GM12878 (cell line): ENCODE results near the gene IL13RA2. TPM values are rescaled to one million over a fixed set of nuclear protein-coding genes. Genes with fewer than 3 reads are reported as not detected.

Experiments
- ATAC-seq: fragments of 200-7000 bp; cut with Tn5 transposase; 3 replicates; pipeline ENCODE4 v1.9.1; 2020; ENCODE audit warnings: mild to moderate bottlenecking, moderate library complexity
- BruUV-seq: library from RNA; stranded (reverse); fragments of 400-500 nt; replicated peaks from 2 replicates; lab custom pipeline; 2021; lab: Mats Ljungman, UMichigan
- CTCF ChIA-PET: fragments of 300-600 bp; sonication (Branson Sonifier 250); formaldehyde crosslinking; extraction: SDS; loops from one replicate; lab custom pipeline; 2021; ENCODE audit warnings: inconsistent platforms; lab: Yijun Ruan, JAX
- POLR2A ChIA-PET: fragments of 350-600 bp; formaldehyde crosslinking; extraction: SDS; loops from one replicate; lab custom pipeline; 2021; ENCODE audit warnings: inconsistent platforms; lab: Charles Lee
- RAD21 ChIA-PET: fragments of 300-600 bp; sonication (Branson Sonifier 250); formaldehyde crosslinking; loops from one replicate; lab custom pipeline; 2023; ENCODE audit warnings: antibody characterized with exemption; ENCODE audit not compliant: unreplicated experiment; lab: Charles Lee
- SMC1A ChIA-PET: fragments of 300-600 bp; sonication (Branson Sonifier 250); formaldehyde crosslinking; loops from one replicate; lab custom pipeline; 2023; ENCODE audit not compliant: unreplicated experiment, uncharacterized antibody; lab: Charles Lee
- DNase-seq: peaks from one replicate; pipeline ENCODE4 v3.0.0-alpha.2; 2011; ENCODE audit warnings: low read depth, low spot score
- FAIRE-seq: peaks from 3 replicates; lab custom pipeline; 2011; peaks lifted over from hg19 to GRCh38; lab: Jason Lieb, UNC
- H2AFZ ChIP-seq: 2 replicates; pipeline ENCODE4 v1.6.0; 2011; ENCODE audit warnings: low read depth, low read length, control low read depth; ENCODE audit not compliant: control insufficient read depth
- H3K27ac ChIP-seq: 2 replicates; pipeline ENCODE4 v1.5.1; 2011; ENCODE audit warnings: control low read depth; ENCODE audit not compliant: control insufficient read depth, insufficient read depth
- H3K27me3 ChIP-seq, 2 experiments: replicated peaks in 1 of 2; 2 replicates each; pipeline versions ENCODE4 v1.6.0 to v1.6.1; 2011; ENCODE audit warnings: low read length in 1 of 2; ENCODE audit not compliant: control insufficient read depth in 2 of 2, insufficient read depth in 2 of 2
- H3K36me3 ChIP-seq, 2 experiments: 2 replicates each; pipeline ENCODE4 v1.5.1; 2011; ENCODE audit warnings: low read length in 1 of 2; ENCODE audit not compliant: control insufficient read depth in 2 of 2, insufficient read depth in 2 of 2
- H3K4me1 ChIP-seq: 2 replicates; pipeline ENCODE4 v1.6.1; 2011; ENCODE audit warnings: mild to moderate bottlenecking, low read length, moderate library complexity, mixed read lengths; ENCODE audit not compliant: control insufficient read depth, insufficient read depth
- H3K4me2 ChIP-seq: 2 replicates; pipeline ENCODE4 v1.6.0; 2011; ENCODE audit warnings: control low read depth; ENCODE audit not compliant: control insufficient read depth, insufficient read depth
- H3K4me3 ChIP-seq: fragments of 200-600 bp; sonication (generic); 2 replicates; pipeline ENCODE4 v1.5.1; 2016
- H3K79me2 ChIP-seq: 2 replicates; pipeline ENCODE4 v1.6.0; 2011; ENCODE audit warnings: low read length; ENCODE audit not compliant: control insufficient read depth, insufficient read depth
- H3K9ac ChIP-seq: 2 replicates; pipeline ENCODE4 v1.8.0; 2011; ENCODE audit warnings: low read length, control low read depth, mixed read lengths; ENCODE audit not compliant: control insufficient read depth, insufficient read depth
- H3K9me3 ChIP-seq: replicated peaks from 3 replicates; pipeline ENCODE4 v1.5.1; 2011; ENCODE audit warnings: mild to moderate bottlenecking, low read length; ENCODE audit not compliant: control insufficient read depth, insufficient read depth
- H4K20me1 ChIP-seq: 2 replicates; pipeline ENCODE4 v1.6.0; 2011; ENCODE audit not compliant: control insufficient read depth, insufficient read depth
- BCL3 ChIP-seq: IDR thresholded peaks from 2 replicates; pipeline ENCODE4 v1.6.1; 2011; ENCODE audit warnings: borderline replicate concordance, low read depth, mild to moderate bottlenecking, moderate library complexity, low read length; ENCODE audit not compliant: insufficient read depth, poor library complexity, severe bottlenecking
- CBX5 ChIP-seq: sonication (generic); IDR thresholded peaks from 2 replicates; pipeline ENCODE4 v1.6.1; 2016; ENCODE audit warnings: low read depth, moderate library complexity, mild to moderate bottlenecking, inconsistent platforms
- EGR1 ChIP-seq, 2 experiments: IDR thresholded peaks; 1 replicate in 1 of 2; 2 replicates in 1 of 2; pipeline ENCODE4 v1.6.1; 2011 to 2012; ENCODE audit warnings: low read depth in 2 of 2, low read length in 2 of 2, borderline replicate concordance in 1 of 2, mild to moderate bottlenecking in 1 of 2, moderate library complexity in 1 of 2
- EZH2 ChIP-seq: IDR thresholded peaks from 2 replicates; pipeline ENCODE4 v1.6.1; 2012; ENCODE audit warnings: low read depth, mild to moderate bottlenecking, control low read depth, inconsistent platforms, low read length, borderline replicate concordance; ENCODE audit not compliant: control insufficient read depth
- IRF4 ChIP-seq: IDR thresholded peaks from 2 replicates; pipeline ENCODE4 v1.6.1; 2011; ENCODE audit warnings: low read depth, low read length
- KAT2A ChIP-seq: conservative IDR thresholded peaks from 2 replicates; pipeline ENCODE4 v1.6.1; 2011; ENCODE audit warnings: low read depth, low read length; ENCODE audit not compliant: control insufficient read depth
- KDM1A ChIP-seq: fragments of 200-600 bp; sonication (generic); IDR thresholded peaks from 2 replicates; pipeline ENCODE4 v1.6.1; 2016; ENCODE audit warnings: borderline replicate concordance
- NFYA ChIP-seq: IDR thresholded peaks from 2 replicates; pipeline ENCODE4 v1.6.1; 2011; ENCODE audit warnings: low read depth, mild to moderate bottlenecking, low read length, improper control_type of control experiment, borderline replicate concordance
- NKRF ChIP-seq: fragments of 450-650 bp; conservative IDR thresholded peaks from 2 replicates; pipeline ENCODE4 v1.6.1; 2017; ENCODE audit warnings: mild to moderate bottlenecking, moderate library complexity
- RCOR1 ChIP-seq: conservative IDR thresholded peaks from 2 replicates; pipeline ENCODE4 v1.6.1; 2012; ENCODE audit warnings: low read depth, low read length, improper control_type of control experiment
- RFX5 ChIP-seq: IDR thresholded peaks from 2 replicates; pipeline ENCODE4 v1.6.1; 2011; ENCODE audit warnings: low read depth, low read length, improper control_type of control experiment
- SIX5 ChIP-seq: IDR thresholded peaks from 2 replicates; pipeline ENCODE4 v1.6.1; 2011; ENCODE audit warnings: mild to moderate bottlenecking, low read depth, low read length, moderate library complexity; ENCODE audit not compliant: severe bottlenecking
- SMAD1 ChIP-seq: fragments of 450-650 bp; IDR thresholded peaks from 2 replicates; pipeline ENCODE4 v1.6.1; 2018; ENCODE audit warnings: mild to moderate bottlenecking, low read depth; ENCODE audit not compliant: partially characterized antibody
- SMAD5 ChIP-seq: IDR thresholded peaks from 2 replicates; pipeline ENCODE4 v1.6.1; 2016; ENCODE audit warnings: antibody characterized with exemption, low read depth
- SMARCA5 ChIP-seq: fragments of 450-650 bp; IDR thresholded peaks from 2 replicates; pipeline ENCODE4 v1.6.1; 2017; ENCODE audit warnings: mild to moderate bottlenecking
- SP1 ChIP-seq: IDR thresholded peaks from one replicate; pipeline ENCODE4 v1.6.1; 2011; ENCODE audit warnings: low read depth, low read length
- SPI1 ChIP-seq: IDR thresholded peaks from 2 replicates; pipeline ENCODE4 v1.6.1; 2011; ENCODE audit warnings: low read depth, mild to moderate bottlenecking, low read length, moderate library complexity, borderline replicate concordance; ENCODE audit not compliant: insufficient read depth
- ZNF384 ChIP-seq: IDR thresholded peaks from 2 replicates; pipeline ENCODE4 v1.6.1; 2012; ENCODE audit warnings: low read depth, mild to moderate bottlenecking, low read length, improper control_type of control experiment, borderline replicate concordance
- ZNF622 ChIP-seq: fragments of 450-650 bp; IDR thresholded peaks from 2 replicates; pipeline ENCODE4 v1.6.1; 2017; ENCODE audit warnings: mild to moderate bottlenecking, inconsistent platforms
- WGBS: methylation state at CpG from one replicate; pipeline ENCODE4 v1.1.6; 2016; ENCODE audit warnings: low lambda C conversion rate; ENCODE audit not compliant: insufficient replicate concordance, insufficient coverage; ENCODE audit errors: missing lambda C conversion rate; 5-methylcytosine and 5-hydroxymethylcytosine counted together
- in situ Hi-C: fragments of 300-500 bp; cut with MboI; formaldehyde crosslinking; loops from 9 replicates; pipeline ENCODE4 v1.14.3; 2018; ENCODE audit warnings: mixed read lengths
- intact Hi-C: fragments of 100-400 bp; cut with micrococcal nuclease; formaldehyde crosslinking; loops from one replicate; pipeline ENCODE4 v1.14.2; 2022; ENCODE audit not compliant: unreplicated experiment
- polyA plus RNA-seq, 11 experiments: library from polyadenylated mRNA; depleted of rRNA in 4 of 11; unstranded in 6 of 11; stranded (reverse) in 5 of 11; fragments of >200 nt; fragmentation: Nextera tagmentation in 4 of 11; fragmentation: Illumina TruSeq in 1 of 11; extraction: Ambion mirVana in 4 of 11; extraction: Trizol in 1 of 11; gene quantifications; 1 replicate in 1 of 11; 2 replicates in 10 of 11; pipeline versions ENCODE4 v1.2.1 to v1.2.3, GENCODE V29; 2011 to 2016; ENCODE audit warnings: inconsistent platforms in 2 of 11, missing spikeins in 2 of 11, low read depth in 1 of 11
- total RNA-seq, 4 experiments: library from RNA; depleted of rRNA in 3 of 4; stranded (reverse); fragments of >200 nt in 3 of 4; fragmentation: Illumina TruSeq in 1 of 4; extraction: Trizol in 1 of 4; gene quantifications; 2 replicates each; pipeline versions ENCODE4 v1.2.1 to v1.2.3, GENCODE V29; 2013 to 2021

IL13RA2 gene
- total and polyA plus RNA-seq, 10 of the 15 experiments (the other 5 are each of a cell fraction or from before 2014, with no cell fraction given), result 0.08 TPM; not detected in 9

- TF ChIP-seq NKRF (no peak), SP1 (no peak)
Observed at GRCh38 chrX:115013705-115014104, 3.7 kb downstream of the IL13RA2 start (continued).

GRCh38 chrX:115011428-115011827, 6.0 kb downstream of the IL13RA2 start:
- DNase-seq, result no peak
- H3K4me2 ChIP-seq, result no peak overlapping the region
- CTCF ChIA-PET, result interaction anchor here (0.7 kb wide), 1 partner anchor 21 kb away, joined by 3 read pairs; no protein-coding TSS in a partner anchor
- H3K9me3 ChIP-seq, result no peaks in the 10 kb centered on the region
- no peak overlapping the region for H3K27ac ChIP-seq
- H3K36me3 ChIP-seq, result no peaks in the 10 kb centered on the region
- BruUV-seq, result no TSS peak
- SMC1A ChIA-PET, result no interaction called here
- no peak for FAIRE-seq
- H4K20me1 ChIP-seq, result no peaks in the 10 kb centered on the region
- no peak overlapping the region for H3K9ac ChIP-seq
- H3K4me1 ChIP-seq, result no peaks in the 10 kb centered on the region
- H3K4me3 ChIP-seq, result no peak overlapping the region
- no peak for ATAC-seq
- H3K79me2 ChIP-seq, result no peaks in the 10 kb centered on the region
- RAD21 ChIA-PET, result no interaction called here
- no peaks in the 10 kb centered on the region for H3K27me3 ChIP-seq
- no peak overlapping the region for H2AFZ ChIP-seq
- WGBS, result 6% methylated on average over 1 of the region's 1 CpG
- in situ Hi-C loops, result no loop called here
- intact Hi-C loops, result no loop called here
- POLR2A ChIA-PET, result no interaction called here
- TF ChIP-seq ZNF622, result no peak
- TF ChIP-seq SIX5, result no peak
- no peak for TF ChIP-seq KAT2A
- no peak for TF ChIP-seq KDM1A
- TF ChIP-seq RCOR1, result no peak
- no peak for TF ChIP-seq EGR1 (IDR thresholded peaks at IDR 0.05; ENCODE audit: borderline replicate concordance in 1 of 2, low read depth in 2 of 2, low read length in 2 of 2)
- no peak for TF ChIP-seq CBX5
- no peak for TF ChIP-seq SMAD1
- no peak for TF ChIP-seq EZH2
- no peak for TF ChIP-seq IRF4
- no peak for TF ChIP-seq ZNF384
- no peak for TF ChIP-seq BCL3
- TF ChIP-seq SPI1, result no peak
- no peak for TF ChIP-seq SMAD5
- TF ChIP-seq SMARCA5, result no peak
- TF ChIP-seq RFX5, result no peak
- no peak for TF ChIP-seq NFYA
